ENCODE data around the gene VPS26A.

GRCh38 chr10:69107699-69108098 is 16.3 kb upstream of the VPS26A start:
- TF ChIP-seq CTCF (IDR thresholded peaks at IDR 0.05) (no peak), POLR2A (IDR thresholded peaks at IDR 0.05) (no peak), EP300 (IDR thresholded peaks at IDR 0.05) (no peak), POLR2AphosphoS5 (IDR thresholded peaks at IDR 0.05) (no peak)
